ENCODE results near the gene TP63. TPM values are rescaled to one million over a fixed set of nuclear protein-coding genes. Genes with fewer than 3 reads are reported as not detected.
"Not testable (repeated sequence)": the region's sequence is repeated elsewhere in the genome, so short reads cannot be mapped to it uniquely, and the experiment has no call there.

Gene TP63
- total RNA-seq, 2 donors from 2014 or later: 1.6 to 2.3 TPM

- no peaks in the 10 kb centered on the region for H3K4me1 Mint-ChIP-seq (ENCODE audit: low read depth)
- H3K27ac Mint-ChIP-seq: no peak overlapping the region
- H3K4me3 Mint-ChIP-seq: no peak overlapping the region
- peaks cover 0 to 2% of the 10 kb centered on the region in 2 donors for H3K9me3 Mint-ChIP-seq
- ATAC-seq (replicated peaks in 1 of 2) (no peak), DNase-seq (no peak)
- H3K36me3 Mint-ChIP-seq (ENCODE audit: insufficient read depth in 2 of 2): no peaks in the 10 kb centered on the region
- no peaks in the 10 kb centered on the region for H3K27me3 Mint-ChIP-seq (ENCODE audit: low read depth)
These were observed 28.7 kb upstream of the TP63 start for GRCh38 chr3:189602471-189602870.

- H3K27me3 Mint-ChIP-seq (ENCODE audit: low read depth): no peaks in the 10 kb centered on the region
- H3K27ac Mint-ChIP-seq: no peak overlapping the region
- ATAC-seq (replicated peaks in 1 of 2): no peak
- H3K9me3 Mint-ChIP-seq: peaks cover 2 to 10% of the 10 kb centered on the region in 2 donors
- no peak overlapping the region for H3K4me3 Mint-ChIP-seq
- no peaks in the 10 kb centered on the region for H3K4me1 Mint-ChIP-seq (ENCODE audit: low read depth)
- DNase-seq: no peak
- peaks cover 0 to 5% of the 10 kb centered on the region in 2 donors for H3K36me3 Mint-ChIP-seq (ENCODE audit: insufficient read depth in 2 of 2)
These were observed 25.5 kb upstream of the TP63 start for GRCh38 chr3:189605717-189606116.

GRCh38 chr3:189606774-189607173, 24.4 kb upstream of the TP63 start:
- no peak overlapping the region for H3K4me3 Mint-ChIP-seq
- peaks cover 4 to 5% of the 10 kb centered on the region in 2 donors for H3K36me3 Mint-ChIP-seq (ENCODE audit: insufficient read depth in 2 of 2)
- H3K9me3 Mint-ChIP-seq: peaks cover 7 to 14% of the 10 kb centered on the region in 2 donors
- H3K27me3 Mint-ChIP-seq (ENCODE audit: low read depth): no peaks in the 10 kb centered on the region
- no peak for DNase-seq
- ATAC-seq (replicated peaks in 1 of 2): peak in 1 of 2 donors; percentile 36
- H3K4me1 Mint-ChIP-seq (ENCODE audit: low read depth): no peaks in the 10 kb centered on the region
- no peak overlapping the region for H3K27ac Mint-ChIP-seq

GRCh38 chr3:189612641-189613040, 18.5 kb upstream of the TP63 start:
- H3K9me3 Mint-ChIP-seq: peaks cover 14 to 15% of the 10 kb centered on the region in 2 donors

GRCh38 chr3:189613122-189613521, 18.1 kb upstream of the TP63 start:
- peaks cover 14 to 15% of the 10 kb centered on the region in 2 donors for H3K9me3 Mint-ChIP-seq
- DNase-seq: no peak
- no peak overlapping the region for H3K4me3 Mint-ChIP-seq
- H3K27ac Mint-ChIP-seq: no peak overlapping the region
- H3K4me1 Mint-ChIP-seq (ENCODE audit: low read depth): no peaks in the 10 kb centered on the region
- ATAC-seq (replicated peaks in 1 of 2): no peak
- H3K36me3 Mint-ChIP-seq (ENCODE audit: insufficient read depth in 2 of 2): peaks cover 5 to 10% of the 10 kb centered on the region in 2 donors
- no peaks in the 10 kb centered on the region for H3K27me3 Mint-ChIP-seq (ENCODE audit: low read depth)

More at GRCh38 chr3:189612641-189613040, 18.5 kb upstream of the TP63 start:
- ATAC-seq (replicated peaks in 1 of 2); H3K4me3 Mint-ChIP-seq; H3K27me3 Mint-ChIP-seq (ENCODE audit: low read depth); H3K27ac Mint-ChIP-seq; DNase-seq; H3K4me1 Mint-ChIP-seq (ENCODE audit: low read depth): not testable (repeated sequence)
- H3K36me3 Mint-ChIP-seq (ENCODE audit: insufficient read depth in 2 of 2): peaks cover 5 to 10% of the 10 kb centered on the region in 2 donors

- no peaks in the 10 kb centered on the region for H3K27me3 Mint-ChIP-seq (ENCODE audit: low read depth)
- no peak overlapping the region for H3K4me3 Mint-ChIP-seq
- ATAC-seq (replicated peaks in 1 of 2): peak; percentile 73 to 76
- no peak overlapping the region for H3K27ac Mint-ChIP-seq
- peaks cover 0 to 3% of the 10 kb centered on the region in 2 donors for H3K36me3 Mint-ChIP-seq (ENCODE audit: insufficient read depth in 2 of 2)
- peaks cover 3% of the 10 kb centered on the region in 2 donors for H3K9me3 Mint-ChIP-seq
- peaks cover 42% of the 10 kb centered on the region for H3K4me1 Mint-ChIP-seq (ENCODE audit: low read depth)
- peak in 1 of 2 donors; percentile 6 for DNase-seq
These were observed 9.1 kb upstream of the TP63 start for GRCh38 chr3:189621948-189622603.

- peak in 1 of 2 donors; percentile 53 for ATAC-seq (replicated peaks in 1 of 2)
- H3K27me3 Mint-ChIP-seq (ENCODE audit: low read depth): no peaks in the 10 kb centered on the region
- no peak overlapping the region for H3K27ac Mint-ChIP-seq
- H3K4me3 Mint-ChIP-seq: no peak overlapping the region
- no peak for DNase-seq
- H3K4me1 Mint-ChIP-seq (ENCODE audit: low read depth): peaks cover 42% of the 10 kb centered on the region
- H3K9me3 Mint-ChIP-seq: peaks cover 3% of the 10 kb centered on the region in 2 donors
- H3K36me3 Mint-ChIP-seq (ENCODE audit: insufficient read depth in 2 of 2): peaks cover 0 to 3% of the 10 kb centered on the region in 2 donors
These were observed 8.6 kb upstream of the TP63 start for GRCh38 chr3:189622629-189623028.

- Mint-ChIP-seq H3K27ac (no peak overlapping the region), H3K4me1 (ENCODE audit: low read depth) (peaks cover 42% of the 10 kb centered on the region), H3K9me3 (no peaks in the 10 kb centered on the region), H3K27me3 (ENCODE audit: low read depth) (no peaks in the 10 kb centered on the region), H3K36me3 (ENCODE audit: insufficient read depth in 2 of 2) (no peaks in the 10 kb centered on the region), H3K4me3 (no peak overlapping the region)
- DNase-seq: no peak
- peak; percentile 17 to 25 for ATAC-seq (replicated peaks in 1 of 2)
These were observed 7.1 kb upstream of the TP63 start for GRCh38 chr3:189624130-189624529.

- Mint-ChIP-seq H3K36me3 (ENCODE audit: insufficient read depth in 2 of 2) (no peaks in the 10 kb centered on the region), H3K4me1 (ENCODE audit: low read depth) (peaks cover 45% of the 10 kb centered on the region), H3K9me3 (no peaks in the 10 kb centered on the region), H3K27me3 (ENCODE audit: low read depth) (no peaks in the 10 kb centered on the region), H3K4me3 (no peak overlapping the region), H3K27ac (no peak overlapping the region)
- ATAC-seq (replicated peaks in 1 of 2) (no peak), DNase-seq (no peak)
These were observed 6.1 kb upstream of the TP63 start for GRCh38 chr3:189625071-189625470.

GRCh38 chr3:189625572-189625971, 5.6 kb upstream of the TP63 start:
- DNase-seq: no peak
- Mint-ChIP-seq H3K4me1 (ENCODE audit: low read depth) (peaks cover 49% of the 10 kb centered on the region), H3K27me3 (ENCODE audit: low read depth) (no peaks in the 10 kb centered on the region), H3K9me3 (no peaks in the 10 kb centered on the region), H3K36me3 (ENCODE audit: insufficient read depth in 2 of 2) (no peaks in the 10 kb centered on the region), H3K4me3 (no peak overlapping the region), H3K27ac (no peak overlapping the region)
- ATAC-seq (replicated peaks in 1 of 2): no peak

GRCh38 chr3:189626286-189626685, 4.9 kb upstream of the TP63 start:
- Mint-ChIP-seq H3K4me3 (no peak overlapping the region), H3K9me3 (no peaks in the 10 kb centered on the region), H3K4me1 (ENCODE audit: low read depth) (peaks cover 55% of the 10 kb centered on the region), H3K27me3 (ENCODE audit: low read depth) (no peaks in the 10 kb centered on the region), H3K27ac (no peak overlapping the region), H3K36me3 (ENCODE audit: insufficient read depth in 2 of 2) (no peaks in the 10 kb centered on the region)
- no peak for DNase-seq
- no peak for ATAC-seq (replicated peaks in 1 of 2)

GRCh38 chr3:189629803-189630455, 1.3 kb upstream of the TP63 start:
- ATAC-seq (replicated peaks in 1 of 2): no peak
- no peak overlapping the region for H3K27ac Mint-ChIP-seq
- H3K4me1 Mint-ChIP-seq (ENCODE audit: low read depth): peaks cover 27% of the 10 kb centered on the region
- no peak for DNase-seq
- no peaks in the 10 kb centered on the region for H3K27me3 Mint-ChIP-seq (ENCODE audit: low read depth)
- H3K4me3 Mint-ChIP-seq: peak overlapping the region; percentile 31 to 77
- no peaks in the 10 kb centered on the region for H3K36me3 Mint-ChIP-seq (ENCODE audit: insufficient read depth in 2 of 2)
- no peaks in the 10 kb centered on the region for H3K9me3 Mint-ChIP-seq

GRCh38 chr3:189630767-189631372, 319 bp upstream of the TP63 start:
- Mint-ChIP-seq H3K4me3 (peak overlapping the region in 1 of 2 donors; percentile 2), H3K27me3 (ENCODE audit: low read depth) (no peaks in the 10 kb centered on the region), H3K4me1 (ENCODE audit: low read depth) (peaks cover 18% of the 10 kb centered on the region), H3K9me3 (no peaks in the 10 kb centered on the region), H3K36me3 (ENCODE audit: insufficient read depth in 2 of 2) (no peaks in the 10 kb centered on the region), H3K27ac (no peak overlapping the region)
- DNase-seq: no peak
- ATAC-seq (replicated peaks in 1 of 2): no peak

Measured in activated T-cell treated with anti-CD3 and anti-CD28 coated beads, Interleukin-2, amount 50 U/mL, for 72 hours (primary cell).